ENCODE data around the gene CLCF1.

- TF ChIP-seq, protein P1, sequence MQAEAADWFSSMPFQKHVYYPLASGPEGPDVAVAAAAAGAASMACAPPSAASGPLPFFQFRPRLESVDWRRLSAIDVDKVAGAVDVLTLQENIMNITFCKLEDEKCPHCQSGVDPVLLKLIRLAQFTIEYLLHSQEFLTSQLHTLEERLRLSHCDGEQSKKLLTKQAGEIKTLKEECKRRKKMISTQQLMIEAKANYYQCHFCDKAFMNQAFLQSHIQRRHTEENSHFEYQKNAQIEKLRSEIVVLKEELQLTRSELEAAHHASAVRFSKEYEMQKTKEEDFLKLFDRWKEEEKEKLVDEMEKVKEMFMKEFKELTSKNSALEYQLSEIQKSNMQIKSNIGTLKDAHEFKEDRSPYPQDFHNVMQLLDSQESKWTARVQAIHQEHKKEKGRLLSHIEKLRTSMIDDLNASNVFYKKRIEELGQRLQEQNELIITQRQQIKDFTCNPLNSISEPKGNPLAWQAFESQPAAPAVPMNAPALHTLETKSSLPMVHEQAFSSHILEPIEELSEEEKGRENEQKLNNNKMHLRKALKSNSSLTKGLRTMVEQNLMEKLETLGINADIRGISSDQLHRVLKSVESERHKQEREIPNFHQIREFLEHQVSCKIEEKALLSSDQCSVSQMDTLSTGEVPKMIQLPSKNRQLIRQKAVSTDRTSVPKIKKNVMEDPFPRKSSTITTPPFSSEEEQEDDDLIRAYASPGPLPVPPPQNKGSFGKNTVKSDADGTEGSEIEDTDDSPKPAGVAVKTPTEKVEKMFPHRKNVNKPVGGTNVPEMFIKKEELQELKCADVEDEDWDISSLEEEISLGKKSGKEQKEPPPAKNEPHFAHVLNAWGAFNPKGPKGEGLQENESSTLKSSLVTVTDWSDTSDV (CRISPR knock-in tag; IDR thresholded peaks at IDR 0.05) = no peak
- TF ChIP-seq, protein P2, sequence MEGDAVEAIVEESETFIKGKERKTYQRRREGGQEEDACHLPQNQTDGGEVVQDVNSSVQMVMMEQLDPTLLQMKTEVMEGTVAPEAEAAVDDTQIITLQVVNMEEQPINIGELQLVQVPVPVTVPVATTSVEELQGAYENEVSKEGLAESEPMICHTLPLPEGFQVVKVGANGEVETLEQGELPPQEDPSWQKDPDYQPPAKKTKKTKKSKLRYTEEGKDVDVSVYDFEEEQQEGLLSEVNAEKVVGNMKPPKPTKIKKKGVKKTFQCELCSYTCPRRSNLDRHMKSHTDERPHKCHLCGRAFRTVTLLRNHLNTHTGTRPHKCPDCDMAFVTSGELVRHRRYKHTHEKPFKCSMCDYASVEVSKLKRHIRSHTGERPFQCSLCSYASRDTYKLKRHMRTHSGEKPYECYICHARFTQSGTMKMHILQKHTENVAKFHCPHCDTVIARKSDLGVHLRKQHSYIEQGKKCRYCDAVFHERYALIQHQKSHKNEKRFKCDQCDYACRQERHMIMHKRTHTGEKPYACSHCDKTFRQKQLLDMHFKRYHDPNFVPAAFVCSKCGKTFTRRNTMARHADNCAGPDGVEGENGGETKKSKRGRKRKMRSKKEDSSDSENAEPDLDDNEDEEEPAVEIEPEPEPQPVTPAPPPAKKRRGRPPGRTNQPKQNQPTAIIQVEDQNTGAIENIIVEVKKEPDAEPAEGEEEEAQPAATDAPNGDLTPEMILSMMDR (CRISPR knock-in tag; IDR thresholded peaks at IDR 0.05) = no peak
- TF ChIP-seq ZNF580 (CRISPR knock-in tag; IDR thresholded peaks at IDR 0.05; ENCODE audit: borderline replicate concordance, low read depth) (no peak), SRY (CRISPR knock-in tag; IDR thresholded peaks at IDR 0.05) (no peak)
Observed at GRCh38 chr11:67406420-67406968, 33.1 kb upstream of the CLCF1 start.

All from HepG2 (cell line).